ENCODE measurements around the gene ZNF217. TPM values are rescaled to one million over a fixed set of nuclear protein-coding genes. Genes with fewer than 3 reads are reported as not detected.
"Not testable (repeated sequence)": the region's sequence is repeated elsewhere in the genome, so short reads cannot be mapped to it uniquely, and the experiment has no call there.

Gene ZNF217
- total RNA-seq, 1 experiment from 2014 or later, result 210 TPM

DNA sequence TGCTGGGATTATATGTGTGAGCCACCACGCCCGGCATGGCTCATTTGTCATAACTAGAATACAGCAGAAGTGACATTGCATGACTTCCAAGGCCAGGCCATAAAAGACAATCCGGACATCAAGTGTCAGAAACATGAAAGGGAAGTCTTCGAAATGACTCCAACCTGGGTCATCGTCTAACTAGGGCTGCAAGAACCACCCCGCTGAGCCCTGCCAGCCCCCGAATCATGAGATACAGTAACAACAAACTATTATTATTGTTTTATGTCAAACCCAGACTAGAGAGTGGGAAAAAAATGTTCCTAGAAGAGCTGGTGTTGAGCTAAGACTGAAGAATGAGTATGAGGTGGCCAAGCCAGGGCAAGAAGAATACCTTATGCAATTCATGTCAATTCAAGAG, 59.6 kb downstream of the ZNF217 start:
- Histone ChIP-seq H3K36me3 (ENCODE audit: control insufficient read depth, insufficient read depth, low read length) (no peaks in the 10 kb centered on the region), H3K27me3 (ENCODE audit: control insufficient read depth, insufficient read depth, low read length) (no peaks in the 10 kb centered on the region), H3K27ac (ENCODE audit: low read length) (no peak overlapping the region), H3K4me3 (ENCODE audit: low read depth in 2 of 2, low read length in 2 of 2) (no peak overlapping the region), H3K9me3 (ENCODE audit: control insufficient read depth, insufficient read depth, low read depth, low read length) (no peaks in the 10 kb centered on the region), H3K4me1 (ENCODE audit: control insufficient read depth, insufficient read depth, low read length) (no peaks in the 10 kb centered on the region)
- ChIA-PET POLR2A (no interaction called here), CTCF (no interaction called here)
- no TSS peak for BruUV-seq (replicated peaks)
- ATAC-seq (no peak), DNase-seq (ENCODE audit: low read depth, low spot score) (no peak)
- TF ChIP-seq, protein P1, sequence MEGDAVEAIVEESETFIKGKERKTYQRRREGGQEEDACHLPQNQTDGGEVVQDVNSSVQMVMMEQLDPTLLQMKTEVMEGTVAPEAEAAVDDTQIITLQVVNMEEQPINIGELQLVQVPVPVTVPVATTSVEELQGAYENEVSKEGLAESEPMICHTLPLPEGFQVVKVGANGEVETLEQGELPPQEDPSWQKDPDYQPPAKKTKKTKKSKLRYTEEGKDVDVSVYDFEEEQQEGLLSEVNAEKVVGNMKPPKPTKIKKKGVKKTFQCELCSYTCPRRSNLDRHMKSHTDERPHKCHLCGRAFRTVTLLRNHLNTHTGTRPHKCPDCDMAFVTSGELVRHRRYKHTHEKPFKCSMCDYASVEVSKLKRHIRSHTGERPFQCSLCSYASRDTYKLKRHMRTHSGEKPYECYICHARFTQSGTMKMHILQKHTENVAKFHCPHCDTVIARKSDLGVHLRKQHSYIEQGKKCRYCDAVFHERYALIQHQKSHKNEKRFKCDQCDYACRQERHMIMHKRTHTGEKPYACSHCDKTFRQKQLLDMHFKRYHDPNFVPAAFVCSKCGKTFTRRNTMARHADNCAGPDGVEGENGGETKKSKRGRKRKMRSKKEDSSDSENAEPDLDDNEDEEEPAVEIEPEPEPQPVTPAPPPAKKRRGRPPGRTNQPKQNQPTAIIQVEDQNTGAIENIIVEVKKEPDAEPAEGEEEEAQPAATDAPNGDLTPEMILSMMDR (IDR thresholded peaks at IDR 0.05), result no peak
- no peak for TF ChIP-seq SIN3A (IDR thresholded peaks at IDR 0.05; ENCODE audit: borderline replicate concordance, insufficient read depth, low read depth, low read length)
- TF ChIP-seq POLR2AphosphoS5 (IDR thresholded peaks at IDR 0.05; ENCODE audit: low read depth, low read length), result no peak
- no peak for TF ChIP-seq TCF7L2 (IDR thresholded peaks at IDR 0.05; ENCODE audit: low read depth, low read length)
- TF ChIP-seq, protein P2, sequence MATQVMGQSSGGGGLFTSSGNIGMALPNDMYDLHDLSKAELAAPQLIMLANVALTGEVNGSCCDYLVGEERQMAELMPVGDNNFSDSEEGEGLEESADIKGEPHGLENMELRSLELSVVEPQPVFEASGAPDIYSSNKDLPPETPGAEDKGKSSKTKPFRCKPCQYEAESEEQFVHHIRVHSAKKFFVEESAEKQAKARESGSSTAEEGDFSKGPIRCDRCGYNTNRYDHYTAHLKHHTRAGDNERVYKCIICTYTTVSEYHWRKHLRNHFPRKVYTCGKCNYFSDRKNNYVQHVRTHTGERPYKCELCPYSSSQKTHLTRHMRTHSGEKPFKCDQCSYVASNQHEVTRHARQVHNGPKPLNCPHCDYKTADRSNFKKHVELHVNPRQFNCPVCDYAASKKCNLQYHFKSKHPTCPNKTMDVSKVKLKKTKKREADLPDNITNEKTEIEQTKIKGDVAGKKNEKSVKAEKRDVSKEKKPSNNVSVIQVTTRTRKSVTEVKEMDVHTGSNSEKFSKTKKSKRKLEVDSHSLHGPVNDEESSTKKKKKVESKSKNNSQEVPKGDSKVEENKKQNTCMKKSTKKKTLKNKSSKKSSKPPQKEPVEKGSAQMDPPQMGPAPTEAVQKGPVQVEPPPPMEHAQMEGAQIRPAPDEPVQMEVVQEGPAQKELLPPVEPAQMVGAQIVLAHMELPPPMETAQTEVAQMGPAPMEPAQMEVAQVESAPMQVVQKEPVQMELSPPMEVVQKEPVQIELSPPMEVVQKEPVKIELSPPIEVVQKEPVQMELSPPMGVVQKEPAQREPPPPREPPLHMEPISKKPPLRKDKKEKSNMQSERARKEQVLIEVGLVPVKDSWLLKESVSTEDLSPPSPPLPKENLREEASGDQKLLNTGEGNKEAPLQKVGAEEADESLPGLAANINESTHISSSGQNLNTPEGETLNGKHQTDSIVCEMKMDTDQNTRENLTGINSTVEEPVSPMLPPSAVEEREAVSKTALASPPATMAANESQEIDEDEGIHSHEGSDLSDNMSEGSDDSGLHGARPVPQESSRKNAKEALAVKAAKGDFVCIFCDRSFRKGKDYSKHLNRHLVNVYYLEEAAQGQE (IDR thresholded peaks at IDR 0.05; ENCODE audit: insufficient read depth in 1 of 2, low read depth in 2 of 2, low read length in 1 of 2), result no peak
- intact Hi-C loops (cut with micrococcal nuclease; ENCODE audit: unreplicated experiment) (no loop called here), in situ Hi-C loops (cut with HindIII; ENCODE audit: low pct_unique_long_range_greater_than_20kb, low sequenced_read_pairs) (no loop called here)

DNA sequence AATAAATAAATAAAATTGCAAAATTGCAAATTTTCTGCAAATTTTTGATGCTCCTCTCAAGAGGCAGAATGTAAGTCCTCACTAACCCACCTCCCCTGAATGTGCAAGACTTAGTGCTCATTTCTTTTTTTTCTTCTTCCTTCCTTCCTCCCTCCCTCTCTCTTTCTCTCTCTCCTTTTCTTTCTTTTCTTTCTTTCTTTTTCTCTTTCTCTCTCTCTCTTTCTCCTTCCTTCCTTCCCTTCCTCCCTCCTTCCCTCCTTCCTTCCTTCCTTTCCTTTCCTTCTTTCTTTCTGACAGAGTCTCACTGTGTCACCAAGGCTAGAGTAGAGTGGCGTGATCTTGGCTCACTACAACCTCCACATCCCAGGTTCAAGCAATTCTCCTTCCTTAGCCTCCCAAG, 60.1 kb downstream of the ZNF217 start:
- intact Hi-C loops (cut with micrococcal nuclease; ENCODE audit: unreplicated experiment) (no loop called here), in situ Hi-C loops (cut with HindIII; ENCODE audit: low pct_unique_long_range_greater_than_20kb, low sequenced_read_pairs) (no loop called here)
- H3K27me3 ChIP-seq (ENCODE audit: control insufficient read depth, insufficient read depth, low read length), result no peaks in the 10 kb centered on the region
- TF ChIP-seq, protein P1 (IDR thresholded peaks at IDR 0.05), result no peak
- TF ChIP-seq TCF7L2 (IDR thresholded peaks at IDR 0.05; ENCODE audit: low read depth, low read length) (no peak), POLR2AphosphoS5 (IDR thresholded peaks at IDR 0.05; ENCODE audit: low read depth, low read length) (no peak), SIN3A (IDR thresholded peaks at IDR 0.05; ENCODE audit: borderline replicate concordance, insufficient read depth, low read depth, low read length) (no peak)
- TF ChIP-seq, protein P2 (IDR thresholded peaks at IDR 0.05; ENCODE audit: insufficient read depth in 1 of 2, low read depth in 2 of 2, low read length in 1 of 2), result no peak
- no peaks in the 10 kb centered on the region for H3K4me1 ChIP-seq (ENCODE audit: control insufficient read depth, insufficient read depth, low read length)
- H3K36me3 ChIP-seq (ENCODE audit: control insufficient read depth, insufficient read depth, low read length), result no peaks in the 10 kb centered on the region
- POLR2A ChIA-PET, result no interaction called here
- no peak for DNase-seq (ENCODE audit: low read depth, low spot score)
- ATAC-seq, result no peak
- CTCF ChIA-PET, result no interaction called here
- no peaks in the 10 kb centered on the region for H3K9me3 ChIP-seq (ENCODE audit: control insufficient read depth, insufficient read depth, low read depth, low read length)
- no peak overlapping the region for H3K4me3 ChIP-seq (ENCODE audit: low read depth in 2 of 2, low read length in 2 of 2)
- BruUV-seq (replicated peaks), result no TSS peak
- no peak overlapping the region for H3K27ac ChIP-seq (ENCODE audit: low read length)

DNA sequence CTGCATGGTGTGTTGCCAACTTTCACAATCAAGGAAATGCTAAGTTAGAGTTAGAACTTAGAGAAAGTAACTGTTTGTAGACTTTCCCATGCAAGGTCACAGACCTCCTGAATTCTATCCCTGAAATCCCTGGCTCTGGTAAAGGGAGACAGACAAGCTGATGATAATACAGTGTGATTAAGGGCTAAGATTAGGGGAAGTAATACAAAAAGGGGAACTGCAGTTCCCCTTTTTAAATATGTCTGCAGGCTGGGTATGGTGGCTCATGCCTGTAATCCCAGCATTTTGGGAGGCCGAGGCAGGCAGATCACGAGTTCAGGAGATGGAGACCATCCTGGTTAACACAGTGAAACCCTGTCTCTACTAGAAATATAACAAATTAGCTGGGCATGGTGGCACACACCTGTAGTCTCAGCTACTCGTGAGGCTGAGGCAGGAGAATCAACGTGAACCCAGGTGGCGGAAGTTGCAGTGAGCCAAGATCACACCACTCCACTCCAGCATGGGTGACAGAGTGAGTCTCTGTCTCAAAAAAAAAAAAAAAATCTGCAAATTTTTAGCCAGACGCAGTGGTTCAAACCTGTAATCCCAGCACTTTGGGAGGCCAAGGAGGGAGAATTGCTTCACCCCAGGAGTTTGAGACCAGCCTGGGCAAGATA, 60.9 kb downstream of the ZNF217 start:
- ATAC-seq; POLR2A ChIA-PET; intact Hi-C loops (cut with micrococcal nuclease; ENCODE audit: unreplicated experiment); H3K27ac ChIP-seq (ENCODE audit: low read length); DNase-seq (ENCODE audit: low read depth, low spot score); in situ Hi-C loops (cut with HindIII; ENCODE audit: low pct_unique_long_range_greater_than_20kb, low sequenced_read_pairs); H3K27me3 ChIP-seq (ENCODE audit: control insufficient read depth, insufficient read depth, low read length); H3K4me3 ChIP-seq (ENCODE audit: low read depth in 2 of 2, low read length in 2 of 2); CTCF ChIA-PET; H3K9me3 ChIP-seq (ENCODE audit: control insufficient read depth, insufficient read depth, low read depth, low read length); H3K36me3 ChIP-seq (ENCODE audit: control insufficient read depth, insufficient read depth, low read length); BruUV-seq (replicated peaks); H3K4me1 ChIP-seq (ENCODE audit: control insufficient read depth, insufficient read depth, low read length): not testable (repeated sequence)
